SK-MEL-5 (cell line): ENCODE measurements around the gene CIT. TPM values are rescaled to one million over a fixed set of nuclear protein-coding genes. Genes with fewer than 3 reads are reported as not detected.

Experiments used
- DNase-seq: peaks from one replicate; pipeline ENCODE4 v3.0.0-alpha.2; 2016; ENCODE audit warnings: low read depth, low spot score
- in situ Hi-C: cut with HindIII; loops from 2 replicates; pipeline ENCODE4 v1.10.0; 2016; ENCODE audit warnings: low sequenced_read_pairs, high pct_unique_total_duplicates, low pct_unique_long_range_greater_than_20kb
- total RNA-seq: library from RNA; depleted of rRNA; stranded (reverse); fragments of >200 nt; shearing (Covaris generic); gene quantifications from 2 replicates; pipeline ENCODE4 v1.2.3, GENCODE V29; 2014

CIT gene
- total RNA-seq, 1 experiment from 2014 or later, result 47.6 TPM

- DNase-seq, result no peak
- in situ Hi-C loops, result no loop called here
Measured at GRCh38 chr12:119781804-119782203, 95.3 kb downstream of the CIT start.

GRCh38 chr12:119780786-119781434 is 96.2 kb downstream of the CIT start:
- peak; percentile 68 for DNase-seq
- in situ Hi-C loops, result no loop called here

- in situ Hi-C loops, result no loop called here
- DNase-seq, result peak; percentile 64
Measured at GRCh38 chr12:119775246-119775895, 101.7 kb downstream of the CIT start.

- in situ Hi-C loops, result no loop called here
- no peak for DNase-seq
Measured at GRCh38 chr12:119772431-119772830, 104.7 kb downstream of the CIT start.

GRCh38 chr12:119770146-119770545 is 107.0 kb downstream of the CIT start:
- no peak for DNase-seq
- in situ Hi-C loops, result no loop called here

GRCh38 chr12:119762619-119763018 is 114.5 kb downstream of the CIT start:
- DNase-seq, result no peak
- in situ Hi-C loops, result no loop called here

GRCh38 chr12:119758722-119759121 is 118.4 kb downstream of the CIT start:
- DNase-seq, result no peak
- in situ Hi-C loops, result no loop called here

- in situ Hi-C loops, result no loop called here
- DNase-seq, result no peak
Measured at GRCh38 chr12:119758234-119758633, 118.9 kb downstream of the CIT start.

- in situ Hi-C loops, result no loop called here
- no peak for DNase-seq
Measured at GRCh38 chr12:119751961-119752360, 125.2 kb downstream of the CIT start.

- in situ Hi-C loops, result no loop called here
Measured at GRCh38 chr12:119749666-119750065, 127.5 kb downstream of the CIT start.

GRCh38 chr12:119748497-119748896 is 128.6 kb downstream of the CIT start:
- in situ Hi-C loops, result no loop called here
- DNase-seq, result no peak

More at GRCh38 chr12:119749666-119750065, 127.5 kb downstream of the CIT start:
- no peak for DNase-seq

- in situ Hi-C loops, result no loop called here
- DNase-seq, result no peak
Measured at GRCh38 chr12:119746169-119746568, 131.0 kb downstream of the CIT start.

GRCh38 chr12:119744900-119745606 is 132.1 kb downstream of the CIT start:
- in situ Hi-C loops, result no loop called here
- no peak for DNase-seq

- no peak for DNase-seq
- in situ Hi-C loops, result no loop called here
Measured at GRCh38 chr12:119742700-119743099, 134.4 kb downstream of the CIT start.

- in situ Hi-C loops, result no loop called here
- no peak for DNase-seq
Measured at GRCh38 chr12:119740830-119741229, 136.3 kb downstream of the CIT start.

- DNase-seq, result no peak
- in situ Hi-C loops, result no loop called here
Measured at GRCh38 chr12:119735079-119735478, 142.0 kb downstream of the CIT start.

- DNase-seq, result no peak
- in situ Hi-C loops, result no loop called here
Measured at GRCh38 chr12:119730381-119730780, 146.7 kb downstream of the CIT start.

GRCh38 chr12:119729871-119730270 is 147.2 kb downstream of the CIT start:
- in situ Hi-C loops, result no loop called here
- DNase-seq, result no peak

GRCh38 chr12:119728444-119728745 is 148.7 kb downstream of the CIT start:
- in situ Hi-C loops, result no loop called here
- no peak for DNase-seq
